HCEC 1CT (cell line): Measurements from ENCODE around the gene TMEM238L.

Experiments used
- DNase-seq: peaks from one replicate; pipeline ENCODE4 v3.0.0-alpha.2; 2017

TMEM238L gene

DNA sequence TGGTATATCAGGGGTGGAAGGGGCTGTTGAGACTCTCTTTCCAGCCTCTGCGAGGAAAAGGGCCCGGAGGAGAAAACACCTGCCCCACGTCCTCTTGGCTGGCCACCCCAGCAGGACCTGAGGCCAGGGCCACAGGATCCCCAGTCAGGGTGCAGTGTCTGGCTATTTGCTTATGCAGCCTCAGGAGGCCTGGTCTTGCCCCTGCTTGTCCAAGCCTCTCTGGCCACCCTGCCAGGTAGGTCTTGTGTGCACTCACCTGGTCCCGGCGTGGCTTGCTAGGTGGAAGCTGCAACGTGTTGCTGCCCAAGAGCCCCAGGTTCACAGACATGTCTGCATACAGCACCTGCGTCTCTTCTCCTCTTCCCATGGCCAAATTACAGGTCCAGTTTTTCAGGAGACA, 549 bp downstream of the TMEM238L start:
- no peak for DNase-seq

DNA sequence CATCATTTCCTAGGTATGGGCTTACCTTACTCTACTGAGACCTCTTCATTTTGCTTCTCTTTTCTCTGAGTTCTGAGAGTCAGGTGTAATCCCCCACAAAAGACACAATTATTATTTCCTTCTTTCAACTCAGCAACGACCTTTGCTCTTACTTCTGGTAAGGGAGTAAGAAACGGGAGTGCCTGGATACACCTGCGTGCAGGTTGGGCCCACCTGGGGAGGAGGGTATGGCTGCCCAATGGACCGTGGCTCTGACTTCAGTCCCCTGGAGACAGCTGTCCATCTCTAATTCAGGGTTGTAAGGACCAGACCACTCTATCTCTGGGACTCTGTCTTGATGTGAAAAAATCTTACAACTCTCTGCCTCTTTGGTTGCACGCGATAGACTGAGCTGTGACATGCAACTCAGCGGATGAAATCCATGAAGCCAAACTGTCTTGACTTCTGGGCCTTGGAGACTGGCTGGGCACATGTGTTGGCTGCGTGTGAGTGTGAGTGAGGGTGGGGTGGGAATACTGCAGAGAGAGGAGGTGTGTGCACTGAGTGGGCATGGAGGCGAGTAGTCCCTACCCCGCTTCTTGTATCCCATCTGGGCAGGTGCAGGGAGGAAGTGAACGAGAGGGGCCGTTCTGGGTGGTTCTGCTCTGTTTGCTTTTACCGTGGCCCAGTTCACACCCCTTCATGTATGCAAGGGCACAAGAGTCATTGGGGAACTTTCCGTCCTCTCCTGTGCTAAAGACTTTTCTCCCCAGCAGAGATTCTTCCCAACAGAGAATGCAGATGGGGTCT, 1.2 kb downstream of the TMEM238L start:
- no peak for DNase-seq

DNA sequence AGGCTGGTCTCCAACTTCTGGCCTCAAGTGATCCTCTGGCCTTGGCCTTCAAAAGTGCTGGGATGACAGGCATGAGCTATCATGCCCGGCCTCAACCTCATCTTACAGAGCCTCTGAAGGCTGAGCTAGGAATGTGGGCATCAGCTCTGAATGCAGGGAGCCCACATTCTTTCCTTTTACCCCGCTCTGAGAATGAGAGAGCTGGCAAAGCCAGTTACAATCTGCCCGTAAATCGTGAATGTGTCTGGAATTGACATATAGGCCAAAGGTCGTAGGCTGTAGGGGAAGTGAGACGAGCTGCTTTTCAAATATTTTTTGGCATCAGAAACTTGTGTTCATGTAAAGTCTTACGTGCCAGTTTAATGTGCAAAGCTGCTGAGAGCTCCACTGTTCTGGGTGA, 4.5 kb downstream of the TMEM238L start:
- no peak for DNase-seq

DNA sequence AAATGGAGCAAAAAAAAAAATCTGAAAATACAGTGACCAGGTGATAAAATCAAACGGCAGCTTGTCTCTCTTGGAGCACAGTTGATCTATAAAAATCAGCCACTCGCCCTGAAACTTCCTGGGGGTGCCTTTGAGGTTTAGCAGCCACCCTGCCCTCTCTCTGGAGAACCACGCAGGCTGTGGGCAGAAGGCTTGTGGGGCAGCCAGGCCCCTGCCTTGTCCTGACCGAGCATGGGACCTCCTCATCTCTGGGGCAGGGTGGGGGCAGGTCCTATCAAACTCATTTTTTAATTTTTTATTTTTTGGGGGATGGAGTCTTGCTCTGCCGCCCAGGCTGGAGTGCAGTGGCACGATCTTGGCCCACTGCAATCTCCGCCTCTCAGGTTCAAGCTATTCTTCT, 5.0 kb downstream of the TMEM238L start:
- DNase-seq, result no peak

DNA sequence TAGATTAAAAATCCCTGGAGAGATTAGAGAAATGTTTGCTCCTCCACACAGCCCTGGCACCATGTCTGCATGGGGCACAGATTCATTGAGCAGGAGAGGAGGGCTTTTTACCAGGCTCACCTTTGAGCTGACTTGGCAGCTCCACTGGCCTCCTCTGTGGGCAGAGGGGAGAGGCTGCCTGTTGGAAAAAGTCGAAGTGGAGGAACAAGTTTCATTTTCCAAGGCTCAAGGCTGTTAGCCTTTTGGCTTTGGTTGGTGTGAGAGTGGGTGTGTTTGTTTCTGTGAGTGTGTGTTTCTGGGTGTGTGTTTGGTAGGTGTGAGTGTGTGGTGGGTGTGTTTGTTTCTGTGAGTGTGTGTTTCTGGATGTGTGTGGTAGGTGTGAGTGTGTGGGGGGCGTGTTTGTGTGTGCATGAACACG, 5.6 kb downstream of the TMEM238L start:
- no peak for DNase-seq

DNA sequence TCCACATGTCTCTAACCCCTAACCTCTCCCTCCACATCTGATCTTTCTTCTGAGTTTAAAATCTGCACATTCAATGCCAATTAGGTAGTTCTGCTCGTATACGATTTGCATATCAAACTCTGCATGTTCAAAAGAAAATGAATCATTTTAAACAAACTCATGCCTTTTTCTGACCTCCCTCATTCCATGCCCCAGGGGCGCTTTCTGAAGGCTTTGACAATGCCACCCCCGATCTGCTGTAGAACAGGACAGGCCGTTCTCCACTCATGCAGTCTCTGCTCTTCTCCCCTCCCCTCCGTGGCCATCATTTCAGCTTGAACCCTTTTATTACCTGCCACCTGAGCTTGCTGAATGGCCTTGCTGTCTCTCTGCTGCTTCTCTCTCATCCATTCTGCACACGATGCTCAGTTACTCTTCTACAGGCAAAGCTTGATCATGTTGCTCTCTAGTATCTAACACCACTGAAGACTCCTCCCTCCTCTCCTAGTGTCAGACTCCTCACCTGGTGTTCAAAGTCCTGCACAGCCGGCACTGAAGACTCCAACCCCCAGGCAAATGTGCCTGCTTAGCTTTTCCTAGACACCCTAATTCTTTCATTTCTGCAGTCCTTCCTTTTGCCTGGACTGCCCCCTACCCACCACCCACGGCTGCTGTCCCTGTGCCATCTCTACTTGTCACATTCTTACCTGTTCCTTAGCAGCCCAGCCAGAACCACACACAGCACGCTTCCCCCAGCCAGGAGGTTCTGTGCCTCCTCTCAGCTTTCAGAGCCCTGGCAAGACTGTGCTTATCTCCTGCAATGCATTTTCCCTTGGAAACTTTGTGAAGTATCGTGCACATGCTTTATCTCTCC, 6.2 kb downstream of the TMEM238L start:
- no peak for DNase-seq

DNA sequence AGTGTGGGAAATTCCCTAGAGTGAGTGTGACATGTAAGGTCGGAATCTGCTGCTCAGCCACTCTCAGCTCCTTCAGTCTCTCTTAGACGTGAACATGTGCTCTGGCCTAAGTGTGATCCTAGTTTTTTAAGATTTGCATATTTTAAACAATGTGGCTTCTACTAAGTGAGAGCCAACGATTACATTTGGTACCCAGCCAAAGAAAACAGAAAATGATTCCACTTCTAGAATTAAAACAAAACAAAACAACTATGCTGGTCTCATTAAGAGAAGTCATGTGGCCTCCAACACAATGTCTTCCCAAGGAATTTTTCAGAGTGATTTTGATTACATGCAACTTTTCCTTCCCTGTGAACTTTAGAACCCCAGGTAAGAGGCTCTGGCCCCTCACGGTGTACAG, 10.1 kb downstream of the TMEM238L start:
- no peak for DNase-seq

DNA sequence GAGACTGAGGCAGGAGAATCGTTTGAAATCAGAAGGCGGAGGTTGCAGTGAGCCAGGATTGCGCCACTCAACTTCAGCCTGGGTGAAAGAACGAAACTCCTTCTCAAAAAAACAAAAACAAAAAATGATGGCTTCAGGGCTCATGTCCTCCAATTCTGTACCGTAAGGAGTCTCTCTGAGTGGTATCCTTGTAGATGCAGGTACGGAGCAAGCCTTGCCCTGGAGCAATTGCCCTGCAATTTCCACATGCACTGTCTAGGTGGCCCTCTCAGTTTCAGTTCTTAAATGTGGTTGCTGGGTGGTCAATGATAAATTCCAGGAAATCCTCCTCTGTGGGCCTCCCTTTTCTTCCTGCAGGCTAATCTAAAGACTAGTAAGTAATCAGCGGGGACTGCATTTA, 10.6 kb downstream of the TMEM238L start:
- DNase-seq, result no peak

DNA sequence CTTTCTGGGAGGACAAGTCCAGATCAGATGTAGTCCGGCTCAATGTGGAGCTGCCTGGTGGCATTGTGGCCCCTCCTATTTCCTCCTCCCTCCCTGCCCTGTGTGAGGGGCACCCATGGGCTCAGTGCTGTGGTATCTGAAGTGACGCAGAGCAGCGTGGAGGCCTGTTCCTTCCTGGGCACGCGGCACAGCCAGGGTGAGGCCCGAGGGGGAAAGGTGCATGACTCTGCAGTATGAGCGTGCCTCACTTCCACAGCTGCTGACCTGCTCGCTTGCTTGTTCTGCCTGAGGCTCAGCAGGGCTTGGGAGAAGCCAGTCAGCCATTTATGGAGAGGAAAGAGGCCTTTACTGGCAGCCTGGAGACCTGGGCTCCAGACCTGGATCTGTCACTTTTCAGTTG, 11.7 kb downstream of the TMEM238L start:
- no peak for DNase-seq

DNA sequence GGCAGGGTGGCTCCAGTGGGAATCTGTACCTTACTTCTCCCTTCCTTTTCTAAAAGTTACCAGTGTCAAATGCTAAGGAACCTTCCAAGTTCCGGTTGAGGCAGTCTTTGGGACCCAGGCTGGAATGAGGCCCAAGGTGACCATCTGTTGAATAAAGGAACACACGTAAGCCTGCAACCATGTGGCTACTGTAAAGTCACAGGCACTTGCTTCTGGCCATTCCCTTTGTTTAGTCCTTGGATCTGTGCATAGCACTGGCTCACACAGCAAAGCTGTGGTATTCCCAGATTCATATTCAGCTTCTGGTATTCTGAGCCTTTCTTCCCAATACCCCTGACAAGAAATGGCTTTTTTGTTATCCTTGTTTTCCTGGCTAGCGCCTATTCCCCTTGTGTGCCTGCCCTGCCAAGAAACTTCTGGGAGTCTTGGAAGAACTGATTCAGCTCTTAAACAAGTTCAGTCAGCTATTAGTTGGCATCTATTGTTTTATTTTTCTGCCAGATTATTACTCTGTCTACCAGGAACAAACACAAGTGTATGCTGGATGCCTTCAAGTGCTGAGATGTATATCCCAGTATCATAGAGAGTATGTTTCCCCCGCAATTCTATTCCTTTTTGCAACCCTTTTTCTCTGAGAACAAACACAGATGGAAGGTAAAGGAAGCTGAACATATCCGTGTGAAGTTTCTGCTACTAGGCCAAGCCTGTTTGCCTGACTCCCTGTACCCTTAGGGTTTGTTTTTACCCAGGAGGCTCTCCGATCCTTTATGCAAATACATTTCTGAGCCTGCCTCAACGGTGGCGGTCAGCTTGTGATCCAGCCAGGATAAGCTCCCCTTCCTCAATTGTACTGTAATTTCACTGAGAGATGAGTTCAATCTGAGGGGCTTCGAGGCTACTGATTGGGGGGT, 13.2 kb downstream of the TMEM238L start:
- DNase-seq, result no peak

DNA sequence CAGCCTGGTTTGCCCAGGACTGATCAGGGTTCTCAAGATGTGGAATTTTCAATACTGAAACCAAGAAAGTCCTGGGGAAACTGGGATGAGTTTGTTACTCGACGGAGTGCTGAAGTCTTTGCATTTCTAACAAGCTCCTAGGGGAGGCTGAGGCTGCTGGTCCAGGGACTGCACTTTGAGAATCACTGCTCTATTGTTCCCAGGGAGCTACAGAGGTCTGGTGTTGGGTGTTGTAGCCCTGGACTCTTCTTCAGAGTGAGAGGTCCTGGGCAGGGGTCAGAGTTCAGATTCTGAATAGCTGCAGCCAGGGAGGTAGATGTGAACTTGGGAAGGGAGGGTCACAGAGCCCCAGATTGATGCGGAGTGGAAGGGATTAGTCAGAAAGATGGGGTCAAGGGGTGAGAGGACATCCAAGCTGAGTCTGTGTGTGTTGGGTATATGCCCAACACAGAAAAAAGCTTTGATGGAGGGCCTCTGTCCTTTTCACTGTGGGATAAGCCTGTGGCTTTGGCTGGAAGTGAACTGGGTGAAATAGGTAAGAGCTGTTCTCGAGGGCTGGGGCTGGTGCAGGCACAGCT, 14.1 kb downstream of the TMEM238L start:
- no peak for DNase-seq

DNA sequence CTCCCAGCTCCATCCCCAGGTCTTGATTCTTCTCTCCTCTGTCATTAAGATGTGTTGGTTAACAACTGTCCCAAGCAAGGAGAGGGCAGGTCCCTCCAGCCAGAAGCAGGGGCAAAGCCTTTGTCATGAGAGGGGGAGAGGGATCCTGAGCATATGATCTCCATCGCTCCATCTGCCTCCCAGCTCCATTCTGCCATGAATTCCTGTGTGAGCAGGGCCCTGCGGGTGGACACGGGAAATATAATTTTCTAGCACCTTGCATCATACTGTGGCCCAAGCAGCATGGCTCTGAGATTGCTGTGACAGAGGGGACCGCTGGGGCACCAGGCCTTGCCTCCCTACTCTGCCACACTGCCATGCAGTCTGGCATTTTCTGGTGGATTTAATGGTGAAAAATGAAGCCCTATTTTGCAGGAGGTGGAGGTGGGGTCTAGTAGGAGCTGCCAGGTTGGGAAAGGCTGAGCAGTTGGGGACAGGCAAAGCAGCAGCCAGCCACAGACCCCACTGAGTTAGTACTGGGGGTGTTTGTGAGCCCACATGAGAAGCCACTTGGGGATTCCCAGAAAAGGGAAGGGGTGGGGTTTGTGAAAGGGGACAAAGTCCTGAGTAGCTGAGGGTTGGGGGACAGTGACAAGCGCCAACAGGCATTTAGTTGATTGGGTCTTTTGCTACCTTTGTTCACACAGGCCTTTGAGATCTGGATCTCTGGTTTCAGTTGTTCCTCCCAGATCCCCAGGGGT, 16.4 kb downstream of the TMEM238L start:
- no peak for DNase-seq

DNA sequence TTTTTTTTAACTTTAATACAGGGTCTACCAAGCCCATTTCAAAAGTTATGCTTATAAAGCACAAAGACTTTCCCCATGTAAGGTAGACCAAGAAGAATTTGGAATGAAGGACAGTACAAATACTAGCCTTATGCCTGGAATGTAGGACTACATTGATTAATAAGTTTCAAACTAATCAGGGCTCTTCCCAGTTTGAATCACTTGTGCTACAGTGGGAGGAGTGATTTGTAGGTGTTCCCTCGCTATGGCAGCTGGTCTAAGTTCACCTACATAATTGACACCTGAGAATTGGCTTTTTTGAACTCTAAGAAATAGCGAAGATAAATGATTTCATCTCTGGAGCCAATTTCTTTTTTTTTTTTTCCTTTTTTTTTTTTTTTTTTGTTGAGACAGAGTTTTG, 18.6 kb downstream of the TMEM238L start:
- no peak for DNase-seq

DNA sequence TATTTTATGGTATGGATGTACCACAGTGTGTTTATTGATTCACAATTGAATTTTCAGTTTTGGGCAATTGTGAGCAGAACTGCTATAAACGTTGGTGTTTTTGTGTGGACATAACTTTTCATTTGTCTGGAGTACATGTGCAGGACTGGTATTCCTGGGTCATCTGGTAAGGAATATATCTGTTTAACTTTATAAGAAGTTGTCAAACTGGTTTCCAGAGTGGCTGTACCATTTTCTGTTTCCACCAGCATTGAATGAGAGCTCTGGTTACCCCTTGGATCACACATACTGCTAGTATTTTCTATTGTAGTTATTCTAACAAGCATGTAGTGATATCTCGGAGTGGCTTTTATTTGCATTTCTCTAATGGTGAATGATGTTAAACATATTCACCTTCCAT, 24.3 kb downstream of the TMEM238L start:
- DNase-seq, result no peak

DNA sequence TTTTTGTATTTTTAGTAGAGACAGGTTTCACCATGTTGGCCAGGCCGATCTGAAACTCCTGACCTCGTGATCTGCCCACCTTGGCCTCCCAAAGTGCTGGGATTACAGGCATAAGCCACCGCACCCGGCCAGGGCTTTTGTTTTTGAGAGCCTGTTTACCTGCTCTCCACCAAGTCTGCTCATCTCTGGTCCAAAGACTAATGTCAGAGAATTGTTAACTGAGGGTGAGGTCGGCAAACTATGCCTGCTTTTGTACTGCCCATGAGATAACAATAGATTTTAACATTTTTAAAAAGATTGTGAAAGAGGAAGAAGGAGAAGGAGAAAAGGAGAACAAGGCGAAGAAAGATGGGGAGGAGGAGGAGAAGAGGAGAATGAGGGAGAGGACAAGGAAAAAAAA, 26.0 kb downstream of the TMEM238L start:
- DNase-seq, result no peak

DNA sequence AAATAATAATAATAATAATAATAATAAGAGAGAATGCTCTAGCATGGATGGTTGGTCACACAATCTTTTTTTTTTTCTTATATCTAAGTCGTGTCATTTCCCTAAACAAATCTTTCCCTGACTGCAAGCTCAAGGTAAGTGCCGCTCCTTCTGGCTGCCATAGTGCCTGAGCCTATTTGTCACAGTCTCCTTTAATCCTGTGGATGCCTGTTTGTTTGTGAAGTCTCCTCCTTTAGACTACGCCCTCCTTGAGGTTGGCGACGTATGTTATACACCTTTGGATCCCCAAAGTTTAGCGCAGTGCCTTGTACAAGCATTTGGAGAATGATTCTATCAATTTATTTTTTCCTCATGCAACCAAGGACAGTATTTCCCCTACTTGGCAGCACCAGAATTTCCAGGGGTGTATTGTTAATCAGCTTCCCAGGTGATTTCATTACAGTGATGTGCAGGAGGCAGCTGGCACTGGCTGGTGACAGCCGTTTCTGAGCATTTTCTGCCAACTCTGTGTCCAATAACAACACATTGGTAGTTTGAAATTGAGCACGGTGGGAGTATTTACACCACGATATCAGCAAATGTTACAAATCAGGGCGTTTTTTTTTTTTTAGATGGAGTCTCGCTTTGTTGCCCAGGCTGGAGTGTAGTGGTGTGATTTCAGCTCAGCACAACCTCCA, 26.6 kb downstream of the TMEM238L start:
- DNase-seq, result no peak

DNA sequence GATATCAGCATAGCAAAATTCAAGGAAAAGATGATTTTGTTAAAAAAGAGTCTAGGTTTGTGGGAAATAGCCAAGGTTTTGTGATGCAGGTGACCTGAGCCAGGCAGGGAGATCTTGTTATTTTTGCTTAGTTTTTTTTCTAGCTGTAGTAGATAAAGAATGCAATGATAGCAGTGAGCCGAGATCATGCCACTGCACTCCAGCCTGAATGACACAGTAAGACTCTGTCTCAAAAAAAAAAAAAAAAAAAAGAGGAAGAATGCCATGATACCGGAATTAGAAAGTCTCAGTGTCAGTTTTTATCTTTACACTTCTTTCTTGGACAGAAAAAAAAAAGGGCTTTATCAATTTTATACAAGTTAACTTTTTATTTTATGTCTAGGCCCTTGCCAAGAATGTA, 27.5 kb downstream of the TMEM238L start:
- DNase-seq, result no peak

DNA sequence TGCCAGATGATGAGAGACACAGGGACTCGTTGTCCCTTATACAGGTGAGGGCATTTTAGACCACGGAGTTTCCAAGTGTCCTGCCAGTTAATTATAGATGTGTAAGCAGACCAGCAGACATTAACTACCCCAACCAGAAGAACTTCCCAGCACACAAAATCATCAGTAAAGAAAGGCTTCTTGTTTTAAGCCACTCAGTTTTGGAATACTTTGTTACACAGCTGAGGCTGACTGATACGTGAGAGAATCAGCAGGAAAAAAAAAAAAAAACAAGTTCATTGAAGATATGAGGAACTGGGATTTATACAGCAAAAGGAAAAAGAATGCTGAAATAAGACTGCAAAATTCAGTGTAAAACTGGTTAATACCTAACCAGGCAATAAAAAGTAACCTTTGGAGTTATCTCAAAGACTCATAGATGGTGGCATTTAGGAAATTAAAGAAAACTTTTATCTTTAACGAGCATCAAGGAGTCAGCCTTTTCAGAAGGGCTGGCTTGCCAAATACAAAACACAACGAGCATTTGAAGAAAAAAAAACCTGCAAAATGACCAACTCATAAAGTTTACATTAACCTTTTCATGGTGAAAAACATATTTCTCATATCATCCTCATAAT, 28.1 kb downstream of the TMEM238L start:
- no peak for DNase-seq

DNA sequence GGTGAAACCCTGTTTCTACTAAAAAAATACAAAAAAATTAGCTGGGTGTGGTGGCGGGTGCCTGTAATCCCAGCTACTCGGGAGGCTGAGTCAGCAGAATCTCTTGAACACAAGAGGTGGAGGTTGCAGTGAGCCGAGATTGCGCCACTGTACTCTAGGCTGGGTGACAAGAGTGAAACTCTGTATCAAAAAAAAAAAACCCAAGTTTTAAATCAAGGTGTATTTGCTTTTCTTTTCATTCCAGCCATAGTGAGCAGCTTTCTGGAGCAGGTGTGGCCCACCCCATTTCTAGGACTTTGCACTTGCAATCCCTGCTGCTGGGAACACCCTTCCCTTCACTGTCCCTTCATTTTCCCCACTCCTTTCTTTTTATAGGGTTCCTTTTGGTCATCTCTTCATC, 28.8 kb downstream of the TMEM238L start:
- no peak for DNase-seq

DNA sequence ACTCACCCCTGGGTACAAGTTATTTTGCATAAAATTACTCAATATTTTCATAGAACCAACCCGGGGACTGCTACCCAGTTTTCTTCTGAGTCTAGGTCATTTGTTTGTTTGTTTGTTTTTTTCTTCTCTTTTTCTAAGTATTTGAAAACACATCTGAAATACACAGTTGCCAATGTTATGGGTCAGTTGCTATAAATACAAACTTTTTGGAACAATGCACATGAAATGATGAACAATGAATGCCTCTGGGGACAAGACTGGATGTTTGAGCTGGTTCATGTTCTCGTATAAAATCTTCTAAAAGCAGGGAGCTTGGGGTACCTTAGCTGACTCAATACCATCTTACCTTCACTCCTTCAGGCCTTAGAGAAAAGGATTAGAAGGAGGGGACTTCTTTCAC, 30.5 kb downstream of the TMEM238L start:
- DNase-seq, result no peak
